Erythroblast (primary cell): ENCODE results near the gene SMIM44.

ENCODE experiments used
- GATA1 ChIP-seq: IDR thresholded peaks from 2 replicates; pipeline ENCODE4 v1.6.1; 2011; ENCODE audit warnings: low read depth, mild to moderate bottlenecking, control low read depth, low read length, moderate library complexity
- POLR2A ChIP-seq: IDR thresholded peaks from 2 replicates; pipeline ENCODE4 v1.6.1; 2011; ENCODE audit warnings: mild to moderate bottlenecking, low read length

DNA sequence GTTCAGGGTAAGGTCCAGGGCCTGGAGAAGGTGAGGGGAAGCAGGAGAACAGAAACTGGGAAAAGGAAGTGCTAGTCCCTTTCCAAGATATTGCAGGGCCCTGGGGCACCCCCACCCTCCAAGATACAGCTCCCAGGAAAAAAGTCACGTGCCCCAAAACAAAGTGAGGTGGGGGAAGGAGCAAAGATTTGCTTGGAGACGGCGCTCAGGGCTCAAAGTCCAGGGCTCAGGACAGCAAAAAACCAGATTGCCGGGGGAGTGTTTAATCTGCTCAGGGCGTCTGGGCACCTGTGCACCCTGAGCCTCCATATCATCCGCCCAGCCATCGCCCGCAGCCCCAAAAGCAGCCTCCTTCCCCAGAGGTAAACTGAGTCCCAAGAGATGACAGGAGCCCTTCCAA is 9.2 kb downstream of the SMIM44 start:
- TF ChIP-seq POLR2A (no peak), GATA1 (no peak)
